ENCODE measurements around the gene ENOX1.

GRCh38 chr13:43608400-43609137 lies 178.2 kb downstream of the ENOX1 start:
- TF ChIP-seq TAF1 (IDR thresholded peaks at IDR 0.05; ENCODE audit: borderline replicate concordance, insufficient read depth, low read length) = no peak
- TF ChIP-seq SIN3A (IDR thresholded peaks at IDR 0.05; ENCODE audit: borderline replicate concordance, insufficient read depth, low read length) = no peak
- no peak for TF ChIP-seq POLR2AphosphoS5 (IDR thresholded peaks at IDR 0.05; ENCODE audit: low read depth, low read length)
- TF ChIP-seq REST (IDR thresholded peaks at IDR 0.05; ENCODE audit: insufficient read depth in 1 of 2, low read depth in 2 of 2, low read length in 2 of 2) = no peak
- TF ChIP-seq FOXP2 (optimal IDR thresholded peaks at IDR 0.05; ENCODE audit: borderline replicate concordance, extremely low read depth, extremely low read length, insufficient read depth) = no peak

Measured in PFSK-1 (cell line).